KBM-7 (cell line): ENCODE results near the gene EVC2.
"Not testable (repeated sequence)": the region's sequence is repeated elsewhere in the genome, so short reads cannot be mapped to it uniquely, and the experiment has no call there.

Source experiments
- DNase-seq: peaks from one replicate; pipeline ENCODE4 v3.0.0-alpha.2; 2015
- in situ Hi-C: fragments of 300-500 bp; cut with MboI; formaldehyde crosslinking; loops from 2 replicates; pipeline ENCODE4 v1.14.3; 2020; ENCODE audit warnings: low sequenced_read_pairs, low pct_unique_long_range_greater_than_20kb, mixed read lengths

The EVC2 gene

GRCh38 chr4:5747738-5748375, 39.5 kb upstream of the EVC2 start:
- in situ Hi-C loops: no loop called here
- no peak for DNase-seq

GRCh38 chr4:5746829-5747737, 38.7 kb upstream of the EVC2 start:
- in situ Hi-C loops: no loop called here
- no peak for DNase-seq

- in situ Hi-C loops: no loop called here
- no peak for DNase-seq
These were observed 37.9 kb upstream of the EVC2 start for GRCh38 chr4:5746250-5746649.

GRCh38 chr4:5742968-5743367, 34.6 kb upstream of the EVC2 start:
- no peak for DNase-seq
- in situ Hi-C loops: no loop called here

GRCh38 chr4:5742388-5742787, 34.0 kb upstream of the EVC2 start:
- in situ Hi-C loops: no loop called here
- no peak for DNase-seq

GRCh38 chr4:5738061-5738460, 29.7 kb upstream of the EVC2 start:
- no peak for DNase-seq
- in situ Hi-C loops: no loop called here

GRCh38 chr4:5735463-5735862, 27.1 kb upstream of the EVC2 start:
- no peak for DNase-seq
- in situ Hi-C loops: no loop called here

- in situ Hi-C loops: no loop called here
- no peak for DNase-seq
These were observed 26.5 kb upstream of the EVC2 start for GRCh38 chr4:5734853-5735252.

GRCh38 chr4:5732158-5732557, 23.8 kb upstream of the EVC2 start:
- in situ Hi-C loops: no loop called here

GRCh38 chr4:5730993-5731990, 22.9 kb upstream of the EVC2 start:
- in situ Hi-C loops: no loop called here
- DNase-seq: no peak

More at GRCh38 chr4:5732158-5732557, 23.8 kb upstream of the EVC2 start:
- DNase-seq: no peak

- in situ Hi-C loops: no loop called here
- no peak for DNase-seq
These were observed 22.1 kb upstream of the EVC2 start for GRCh38 chr4:5730436-5730835.

GRCh38 chr4:5728412-5728811, 20.1 kb upstream of the EVC2 start:
- in situ Hi-C loops: not testable (repeated sequence)
- DNase-seq: peak; percentile 83

- in situ Hi-C loops: no loop called here
- no peak for DNase-seq
These were observed 16.0 kb upstream of the EVC2 start for GRCh38 chr4:5724377-5724776.

GRCh38 chr4:5722328-5722727, 14.0 kb upstream of the EVC2 start:
- in situ Hi-C loops: no loop called here
- DNase-seq: no peak

GRCh38 chr4:5721923-5722322, 13.6 kb upstream of the EVC2 start:
- in situ Hi-C loops: no loop called here

GRCh38 chr4:5720980-5721379, 12.6 kb upstream of the EVC2 start:
- in situ Hi-C loops: no loop called here
- no peak for DNase-seq

More at GRCh38 chr4:5721923-5722322, 13.6 kb upstream of the EVC2 start:
- no peak for DNase-seq

- in situ Hi-C loops: no loop called here
- DNase-seq: no peak
These were observed 11.9 kb upstream of the EVC2 start for GRCh38 chr4:5720157-5720850.

- no peak for DNase-seq
These were observed 11.1 kb upstream of the EVC2 start for GRCh38 chr4:5719350-5720055.

More at GRCh38 chr4:5719350-5720055, 11.1 kb upstream of the EVC2 start:
- in situ Hi-C loops: no loop called here
